ENCODE results near the gene KLHDC8A. TPM values are rescaled to one million over a fixed set of nuclear protein-coding genes. Genes with fewer than 3 reads are reported as not detected.
A peak's percentile ranks its signal among the peaks of the same experiment; 100 is the strongest.

Gene KLHDC8A
- total and polyA plus RNA-seq, 7 donors: 0.01 to 0.24 (median 0.03) TPM; not detected in 4

GRCh38 chr1:205376739-205377138, 20.0 kb upstream of the KLHDC8A start:
- ATAC-seq (no peak), DNase-seq (no peak)
- Histone ChIP-seq H3K36me3 (ENCODE audit: insufficient read depth in 1 of 2, low read depth in 1 of 2) (no peaks in the 10 kb centered on the region), H3K4me3 (no peak overlapping the region), H3K4me1 (no peaks in the 10 kb centered on the region), H3K9me3 (no peaks in the 10 kb centered on the region), H3K27ac (no peak overlapping the region), H3K27me3 (ENCODE audit: insufficient read depth in 3 of 3, low read length in 2 of 3) (peaks cover 0 to 53% (median 5%) of the 10 kb centered on the region in 3 donors)
- intact Hi-C loops (cut with DNase I): no loop called here
- WGBS, 3 donors: 66 to 68% (median 67%) methylated on average over 4 of the region's 4 CpGs
- TF ChIP-seq, protein P1, sequence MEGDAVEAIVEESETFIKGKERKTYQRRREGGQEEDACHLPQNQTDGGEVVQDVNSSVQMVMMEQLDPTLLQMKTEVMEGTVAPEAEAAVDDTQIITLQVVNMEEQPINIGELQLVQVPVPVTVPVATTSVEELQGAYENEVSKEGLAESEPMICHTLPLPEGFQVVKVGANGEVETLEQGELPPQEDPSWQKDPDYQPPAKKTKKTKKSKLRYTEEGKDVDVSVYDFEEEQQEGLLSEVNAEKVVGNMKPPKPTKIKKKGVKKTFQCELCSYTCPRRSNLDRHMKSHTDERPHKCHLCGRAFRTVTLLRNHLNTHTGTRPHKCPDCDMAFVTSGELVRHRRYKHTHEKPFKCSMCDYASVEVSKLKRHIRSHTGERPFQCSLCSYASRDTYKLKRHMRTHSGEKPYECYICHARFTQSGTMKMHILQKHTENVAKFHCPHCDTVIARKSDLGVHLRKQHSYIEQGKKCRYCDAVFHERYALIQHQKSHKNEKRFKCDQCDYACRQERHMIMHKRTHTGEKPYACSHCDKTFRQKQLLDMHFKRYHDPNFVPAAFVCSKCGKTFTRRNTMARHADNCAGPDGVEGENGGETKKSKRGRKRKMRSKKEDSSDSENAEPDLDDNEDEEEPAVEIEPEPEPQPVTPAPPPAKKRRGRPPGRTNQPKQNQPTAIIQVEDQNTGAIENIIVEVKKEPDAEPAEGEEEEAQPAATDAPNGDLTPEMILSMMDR (IDR thresholded peaks at IDR 0.05): no peak

GRCh38 chr1:205375835-205376545, 19.3 kb upstream of the KLHDC8A start:
- TF ChIP-seq, protein P1 (IDR thresholded peaks at IDR 0.05): no peak
- Histone ChIP-seq H3K4me1 (no peaks in the 10 kb centered on the region), H3K9me3 (no peaks in the 10 kb centered on the region), H3K27ac (no peak overlapping the region), H3K27me3 (ENCODE audit: insufficient read depth in 3 of 3, low read length in 2 of 3) (peaks cover 0 to 50% (median 5%) of the 10 kb centered on the region in 3 donors), H3K4me3 (no peak overlapping the region), H3K36me3 (ENCODE audit: insufficient read depth in 1 of 2, low read depth in 1 of 2) (no peaks in the 10 kb centered on the region)
- ATAC-seq (peak in 1 of 4 donors; percentile 60), DNase-seq (no peak)
- 20 to 27% (median 21%) methylated on average over 6 of the region's 6 CpGs for WGBS, 3 donors
- intact Hi-C loops (cut with DNase I): no loop called here

DNA sequence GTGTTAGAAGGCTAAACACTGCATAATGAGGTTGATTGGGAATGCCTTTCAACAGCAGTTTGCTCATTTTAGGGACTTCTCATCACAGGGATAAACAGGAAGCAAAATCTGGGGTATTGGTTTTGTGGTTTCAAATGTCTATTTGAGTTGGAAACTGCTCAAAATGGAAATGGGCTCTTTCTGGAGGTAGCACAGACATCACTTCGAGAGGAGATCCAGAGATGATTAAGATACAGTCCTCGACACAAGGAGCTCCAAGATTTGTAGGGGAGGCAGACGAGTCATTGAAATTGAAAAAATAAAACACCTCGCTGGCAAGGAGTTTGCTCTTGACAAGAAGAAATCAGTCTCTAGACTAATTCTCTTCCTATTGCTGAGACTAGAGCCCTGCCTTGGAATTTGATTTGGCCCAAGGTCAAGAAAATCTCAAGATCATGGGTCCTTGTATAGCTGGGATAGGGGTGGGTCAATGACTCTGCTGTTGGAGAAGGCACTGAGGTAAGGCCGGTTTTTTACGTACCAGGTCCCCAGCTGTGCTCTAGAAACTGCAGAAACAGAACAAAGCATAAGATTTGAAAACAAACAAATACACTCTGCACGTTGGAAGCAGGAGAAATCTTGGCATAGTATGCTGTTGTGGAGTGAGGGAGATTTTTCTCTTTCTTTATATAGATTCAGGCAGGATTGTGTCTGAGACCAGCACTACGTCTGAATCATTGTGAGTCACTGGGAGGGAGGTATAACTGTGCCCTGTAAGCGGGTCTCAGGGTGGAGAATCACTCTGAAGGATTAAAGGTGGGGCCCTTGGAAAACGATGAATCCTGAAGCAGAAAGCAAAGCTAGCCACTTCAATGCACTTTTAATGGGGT, 17.7 kb upstream of the KLHDC8A start:
- TF ChIP-seq, protein P1 (IDR thresholded peaks at IDR 0.05): no peak
- 79 to 81% (median 79%) methylated on average over 10 of the region's 10 CpGs for WGBS, 3 donors
- H3K27me3 ChIP-seq (ENCODE audit: insufficient read depth in 3 of 3, low read length in 2 of 3): peaks cover 0 to 35% (median 5%) of the 10 kb centered on the region in 3 donors
- DNase-seq (no peak), ATAC-seq (no peak)
- H3K27ac ChIP-seq: no peak overlapping the region
- no peaks in the 10 kb centered on the region for H3K9me3 ChIP-seq
- no peaks in the 10 kb centered on the region for H3K36me3 ChIP-seq (ENCODE audit: insufficient read depth in 1 of 2, low read depth in 1 of 2)
- intact Hi-C loops (cut with DNase I): no loop called here
- H3K4me3 ChIP-seq: no peak overlapping the region
- H3K4me1 ChIP-seq: no peaks in the 10 kb centered on the region

GRCh38 chr1:205373798-205374175, 17.1 kb upstream of the KLHDC8A start:
- no peaks in the 10 kb centered on the region for H3K36me3 ChIP-seq (ENCODE audit: insufficient read depth in 1 of 2, low read depth in 1 of 2)
- peaks cover 0 to 28% (median 2%) of the 10 kb centered on the region in 3 donors for H3K27me3 ChIP-seq (ENCODE audit: insufficient read depth in 3 of 3, low read length in 2 of 3)
- intact Hi-C loops (cut with DNase I): no loop called here
- TF ChIP-seq, protein P1 (IDR thresholded peaks at IDR 0.05): no peak
- H3K9me3 ChIP-seq: no peaks in the 10 kb centered on the region
- H3K4me3 ChIP-seq: no peak overlapping the region
- H3K27ac ChIP-seq: no peak overlapping the region
- no peak for ATAC-seq
- DNase-seq: no peak
- H3K4me1 ChIP-seq: no peaks in the 10 kb centered on the region
- WGBS, 3 donors: 81 to 92% (median 88%) methylated on average over 2 of the region's 2 CpGs

Data from psoas muscle (tissue), 8 donors.